Fibroblast of peridontal ligament (primary cell): ENCODE measurements around the gene SPANXC.
"Not testable (repeated sequence)": the region's sequence is repeated elsewhere in the genome, so short reads cannot be mapped to it uniquely, and the experiment has no call there.

Source experiments
- DNase-seq: peaks from one replicate; pipeline ENCODE4 v3.0.0-alpha.2; 2010; ENCODE audit errors: extremely low read depth

SPANXC gene

DNA sequence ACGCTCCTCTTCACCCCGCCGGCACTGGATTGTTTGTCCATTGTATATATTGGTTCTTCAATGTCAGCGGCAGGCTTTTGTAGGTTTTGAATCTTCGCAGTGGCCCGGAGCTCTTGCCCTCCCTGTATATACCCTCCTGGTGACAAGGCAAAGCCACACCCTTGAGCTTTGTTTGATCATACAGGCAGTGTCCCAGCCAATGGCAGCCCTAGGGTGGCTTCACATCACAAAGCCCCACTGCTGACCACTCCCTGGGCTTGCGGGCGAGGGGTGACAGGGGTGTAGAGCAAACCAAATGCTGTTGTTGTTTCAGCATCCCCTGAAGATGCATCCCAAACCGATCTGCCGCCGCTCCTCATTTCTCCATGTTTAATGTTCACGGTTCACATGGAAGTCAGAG lies at the start of gene SPANXC:
TSS of gene SPANXC (minus strand) at position 101 of the 400 bp plus-strand sequence. CDS start at position 41, 60 bp downstream.
- DNase-seq = not testable (repeated sequence)

GRCh38 chrX:141279476-141279875 lies 37.2 kb upstream of the SPANXC start:
- peak; percentile 53 for DNase-seq

DNA sequence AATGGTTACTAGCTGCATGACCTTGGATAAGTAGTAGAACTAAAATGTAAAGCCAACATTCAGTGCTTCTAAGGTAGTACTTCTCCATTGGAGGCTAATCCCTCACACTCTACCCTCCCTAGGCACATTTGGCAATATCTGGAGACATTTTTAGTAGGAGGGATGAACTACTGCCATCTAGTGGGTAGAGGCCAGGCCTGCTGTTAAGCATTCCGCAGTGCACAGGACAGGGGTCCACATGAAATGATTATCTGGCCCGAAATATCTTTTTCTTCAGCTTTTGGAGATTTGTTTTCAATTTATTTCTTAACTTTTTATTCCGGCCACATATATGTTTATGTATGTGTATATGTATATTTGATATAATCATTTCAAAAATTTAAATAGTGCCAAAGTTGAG lies 36.0 kb upstream of the SPANXC start:
- peak; percentile 23 for DNase-seq

DNA sequence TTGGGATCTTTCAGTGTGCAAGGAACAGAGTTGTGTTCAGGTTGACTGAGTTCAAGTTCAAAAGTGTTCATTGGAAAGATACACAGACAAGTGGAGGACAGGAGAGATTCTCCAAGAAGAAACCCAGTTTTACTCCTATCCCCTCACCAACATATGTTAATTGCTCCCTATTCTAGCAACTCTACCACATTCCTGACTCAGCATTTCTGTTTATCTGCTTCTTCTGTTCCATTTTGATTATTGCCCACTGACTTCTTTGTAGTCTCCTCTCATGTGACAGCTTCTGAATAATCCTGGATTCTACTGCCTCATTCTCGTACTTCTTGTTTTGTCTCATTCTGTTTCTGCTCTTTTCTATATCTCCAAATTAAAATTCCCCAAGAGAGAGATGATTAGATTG lies 15.8 kb upstream of the SPANXC start:
- DNase-seq = no peak

DNA sequence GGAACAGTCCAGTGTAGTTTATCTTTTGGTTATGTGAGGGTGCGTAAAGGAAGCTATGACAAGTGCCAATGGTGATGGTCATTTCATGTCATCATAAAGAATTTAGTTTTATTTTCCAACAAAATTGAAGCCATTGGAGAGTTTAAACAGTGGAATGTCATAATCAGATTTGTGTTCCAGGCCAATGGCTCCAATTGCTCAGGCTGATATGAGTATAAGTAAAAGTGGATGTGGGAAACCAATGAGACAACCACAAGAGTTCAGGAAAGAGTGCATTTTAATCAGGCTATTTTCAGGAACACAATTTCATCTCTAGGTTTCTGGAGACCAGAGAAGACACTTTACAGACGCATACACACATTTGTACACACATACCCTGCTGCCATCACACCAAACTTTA lies 20.7 kb downstream of the SPANXC start:
- peak; percentile 6 for DNase-seq

DNA sequence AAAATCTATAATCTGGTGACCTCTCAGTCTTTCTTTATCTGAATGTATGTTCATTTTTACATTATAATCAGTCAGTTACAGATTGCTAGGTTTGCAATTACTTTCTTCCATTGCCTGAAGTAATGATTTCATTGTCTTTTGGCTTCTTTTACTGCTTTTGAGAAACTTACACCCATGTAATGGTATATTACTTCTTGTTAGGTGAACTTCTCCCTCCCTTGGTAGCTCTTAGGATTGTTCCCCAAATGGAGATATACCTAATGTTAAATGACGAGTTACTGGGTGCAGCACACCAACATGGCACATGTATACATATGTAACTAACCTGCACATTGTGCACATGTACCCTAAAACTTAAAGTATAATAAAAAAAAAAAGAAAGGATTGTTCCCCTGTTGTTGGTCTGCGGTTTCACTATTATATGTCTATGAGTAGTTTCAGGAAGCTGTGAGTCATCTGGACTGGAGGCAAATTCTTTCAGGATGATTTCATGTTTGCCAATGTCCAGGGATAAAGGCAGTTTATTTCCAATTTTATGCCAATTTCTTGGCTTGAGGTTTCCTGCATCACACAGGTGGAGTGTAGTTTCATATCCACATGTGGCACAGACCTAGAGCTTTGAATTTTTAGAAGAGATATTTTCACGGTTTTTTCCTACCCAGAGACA lies 21.8 kb downstream of the SPANXC start:
- DNase-seq = peak; percentile 71

DNA sequence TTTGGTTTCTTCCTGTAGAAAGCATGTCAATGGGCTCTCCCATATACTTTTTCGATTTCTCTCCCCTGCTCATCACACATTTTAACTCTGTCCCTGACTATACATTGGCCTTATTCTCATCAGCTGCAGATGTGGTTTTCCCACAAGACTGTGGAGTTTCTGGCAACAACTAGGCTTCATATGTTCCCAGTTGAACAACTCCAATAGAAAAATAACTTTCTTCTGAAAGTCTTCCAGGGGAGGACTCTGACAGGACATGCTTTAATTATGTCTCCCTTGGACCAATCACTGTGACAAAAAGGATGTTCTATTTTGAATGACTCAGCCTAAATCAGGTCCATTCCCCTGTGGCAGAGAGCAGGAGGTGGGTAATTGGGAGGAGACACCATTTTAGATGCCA lies 28.1 kb downstream of the SPANXC start:
- DNase-seq = peak; percentile 17

GRCh38 chrX:141201962-141202361 lies 40.4 kb downstream of the SPANXC start:
- DNase-seq = no peak
